Testis (tissue), 3 donors: ENCODE measurements around the gene PMM2. TPM values are rescaled to one million over a fixed set of nuclear protein-coding genes. Genes with fewer than 3 reads are reported as not detected.

ENCODE experiments used
- DNase-seq: peaks from one replicate; pipeline ENCODE4 v3.0.0-alpha.2; 2019
- H3K27ac ChIP-seq, 2 donors: fragments of 200-600 bp; sonication (generic); one replicate each; pipeline ENCODE4 v1.5.1; 2019
- H3K27me3 ChIP-seq: fragments of 200-600 bp; sonication (generic); one replicate; pipeline ENCODE4 v1.5.1; 2019
- H3K36me3 ChIP-seq: fragments of 200-600 bp; sonication (generic); one replicate; pipeline ENCODE4 v1.5.1; 2017; ENCODE audit warnings: low read depth; ENCODE audit errors: missing control alignments
- H3K4me1 ChIP-seq: fragments of 200-600 bp; sonication (generic); one replicate; pipeline ENCODE4 v1.5.1; 2019
- H3K4me3 ChIP-seq, 2 donors: fragments of 200-600 bp; sonication (generic); one replicate each; pipeline ENCODE4 v1.5.1; 2017 to 2019
- H3K9me3 ChIP-seq: fragments of 200-600 bp; sonication (generic); one replicate; pipeline ENCODE4 v1.5.1; 2017
- CTCF ChIP-seq, 3 experiments: fragments of 450-650 bp in 2 of 3; fragments of 200-600 bp in 1 of 3; sonication (generic) in 1 of 3; IDR thresholded peaks; one replicate each; pipeline ENCODE4 v1.5.1; 2016 to 2019; ENCODE audit warnings: antibody characterized with exemption in 3 of 3, mild to moderate bottlenecking in 2 of 3, moderate library complexity in 1 of 3
- POLR2A ChIP-seq: fragments of 450-650 bp; IDR thresholded peaks from one replicate; pipeline ENCODE4 v1.6.1; 2017; ENCODE audit warnings: antibody characterized with exemption, mild to moderate bottlenecking, moderate library complexity
- WGBS, 2 donors: methylation state at CpG; one replicate each; pipeline ENCODE4 v1.1.5; 2018; 5-methylcytosine and 5-hydroxymethylcytosine counted together
- intact Hi-C: fragments of 100-400 bp; cut with DNase I; formaldehyde crosslinking; loops from one replicate; pipeline ENCODE4 v1.15.1; 2023; ENCODE audit warnings: low total_unique reads
- polyA plus RNA-seq: library from polyadenylated mRNA; stranded (reverse); fragments of 350-450 nt; fragmentation: Illumina TruSeq; extraction: RNeasy Lipid Tissue Mini Kit (QIAGEN cat#74804); gene quantifications from one replicate; pipeline ENCODE4 v1.2.3, GENCODE V29; 2014; ENCODE audit warnings: low read depth, low replicate concordance; ENCODE audit not compliant: insufficient read depth
- total RNA-seq, 2 donors: library from RNA; depleted of rRNA; stranded (reverse); fragments of >200 nt; gene quantifications; one replicate each; pipeline ENCODE4 v1.2.3, GENCODE V29; 2016

PMM2 gene
- total and polyA plus RNA-seq, 3 donors from 2014 or later, result 15.4 to 36.6 (median 25.8) TPM

- Histone ChIP-seq H3K4me1 (no peaks in the 10 kb centered on the region), H3K27me3 (no peaks in the 10 kb centered on the region), H3K36me3 (no peaks in the 10 kb centered on the region), H3K9me3 (no peaks in the 10 kb centered on the region), H3K27ac (no peak overlapping the region), H3K4me3 (no peak overlapping the region)
- intact Hi-C loops, result no loop called here
- WGBS, 2 donors, result 82 to 84% methylated on average over 6 of the region's 6 CpGs
- TF ChIP-seq POLR2A, result no peak
- TF ChIP-seq CTCF (IDR thresholded peaks at IDR 0.05), result no peak
- no peak for DNase-seq
Measured at GRCh38 chr16:8819411-8820034, 21.9 kb downstream of the PMM2 start.

- WGBS, 2 donors, result 83 to 84% methylated on average over 3 of the region's 3 CpGs
- no peaks in the 10 kb centered on the region for H3K36me3 ChIP-seq
- no peaks in the 10 kb centered on the region for H3K4me1 ChIP-seq
- no peak for DNase-seq
- intact Hi-C loops, result no loop called here
- H3K27me3 ChIP-seq, result no peaks in the 10 kb centered on the region
- no peak overlapping the region for H3K4me3 ChIP-seq
- TF ChIP-seq CTCF (IDR thresholded peaks at IDR 0.05), result no peak
- TF ChIP-seq POLR2A, result no peak
- H3K9me3 ChIP-seq, result no peaks in the 10 kb centered on the region
- H3K27ac ChIP-seq, result no peak overlapping the region
Measured at GRCh38 chr16:8822403-8822802, 24.8 kb downstream of the PMM2 start.

GRCh38 chr16:8826278-8826879 lies 28.7 kb downstream of the PMM2 start:
- TF ChIP-seq CTCF (IDR thresholded peaks at IDR 0.05) (no peak), POLR2A (no peak)
- Histone ChIP-seq H3K4me3 (no peak overlapping the region), H3K9me3 (no peaks in the 10 kb centered on the region), H3K27me3 (no peaks in the 10 kb centered on the region), H3K27ac (no peak overlapping the region), H3K36me3 (no peaks in the 10 kb centered on the region), H3K4me1 (no peaks in the 10 kb centered on the region)
- DNase-seq, result no peak
- 75 to 80% methylated on average over 3 of the region's 3 CpGs for WGBS, 2 donors
- intact Hi-C loops, result no loop called here

- Histone ChIP-seq H3K27me3 (no peaks in the 10 kb centered on the region), H3K27ac (no peak overlapping the region), H3K36me3 (no peaks in the 10 kb centered on the region), H3K4me1 (no peaks in the 10 kb centered on the region), H3K4me3 (no peak overlapping the region), H3K9me3 (no peaks in the 10 kb centered on the region)
- 92 to 95% methylated on average over 8 of the region's 8 CpGs for WGBS, 2 donors
- intact Hi-C loops, result no loop called here
- no peak for DNase-seq
- TF ChIP-seq POLR2A, result no peak
- TF ChIP-seq CTCF (IDR thresholded peaks at IDR 0.05), result no peak
Measured at GRCh38 chr16:8828541-8829165, 31.0 kb downstream of the PMM2 start.
